Eye (tissue), 1 donor: Measurements from ENCODE around the gene OSBPL3.
"Not testable (repeated sequence)": the region's sequence is repeated elsewhere in the genome, so short reads cannot be mapped to it uniquely, and the experiment has no call there.

Experiments used
- DNase-seq: peaks from one replicate; pipeline ENCODE4 v3.0.0-alpha.2; 2015

The OSBPL3 gene

DNA sequence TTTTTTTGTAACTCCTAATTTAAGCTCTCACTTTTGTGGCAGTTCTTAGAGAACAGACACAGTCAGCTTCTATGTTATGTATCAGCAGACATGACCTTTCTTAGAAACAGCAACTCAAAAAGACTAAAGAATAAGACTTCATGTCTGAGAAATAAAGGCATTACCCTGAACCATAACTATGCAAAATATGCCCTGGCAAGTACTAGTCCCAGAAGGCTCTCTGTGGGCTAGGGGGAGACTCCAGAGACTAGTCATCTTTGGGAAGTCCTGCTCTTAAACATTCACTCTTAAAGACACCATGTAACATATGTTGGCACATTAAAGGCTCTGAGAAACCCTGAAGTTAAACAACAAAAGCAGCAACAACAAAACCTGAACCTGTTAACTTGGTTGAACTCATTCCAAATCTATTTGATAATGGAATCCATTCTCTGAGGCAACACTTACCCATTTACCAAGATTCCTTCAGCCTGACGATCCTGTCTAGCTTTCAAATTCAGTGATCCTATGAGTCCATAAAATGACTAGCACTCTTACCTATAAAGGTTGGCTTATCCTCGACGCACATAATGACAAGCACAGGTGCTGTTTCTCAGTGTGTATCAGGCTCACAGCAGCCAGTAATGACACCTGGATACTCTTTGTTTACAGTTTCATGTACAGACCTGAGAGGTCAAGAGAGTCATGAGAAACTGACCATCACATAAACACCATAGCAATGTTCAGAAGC lies 62.3 kb downstream of the OSBPL3 start:
- no peak for DNase-seq

DNA sequence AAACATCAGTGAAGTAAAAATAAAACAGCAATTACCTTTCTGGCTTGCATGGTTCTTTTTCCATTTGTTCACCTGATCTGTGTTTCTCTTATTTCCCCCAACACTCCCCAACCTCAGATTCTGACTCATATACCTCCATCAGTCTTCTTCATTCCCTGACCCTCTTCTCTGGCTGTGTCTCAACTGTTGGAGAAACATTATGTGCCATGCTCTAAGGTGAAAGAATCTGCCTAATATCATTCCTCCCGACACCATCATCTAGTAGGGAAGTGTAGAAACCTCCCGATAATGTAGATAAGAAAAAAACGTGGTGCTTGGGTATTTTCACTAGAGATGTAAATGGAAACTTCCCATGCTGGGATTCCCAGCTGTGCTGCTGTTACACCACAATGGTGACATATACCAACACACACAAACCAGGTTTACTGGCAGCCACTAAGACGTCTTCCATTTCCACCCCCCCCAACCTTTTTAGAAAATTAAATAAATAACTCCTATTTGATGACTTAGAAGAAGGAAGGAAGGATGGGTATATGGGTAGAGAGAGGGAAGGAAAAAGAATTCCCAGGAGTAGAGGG lies 63.4 kb downstream of the OSBPL3 start:
- DNase-seq: no peak

DNA sequence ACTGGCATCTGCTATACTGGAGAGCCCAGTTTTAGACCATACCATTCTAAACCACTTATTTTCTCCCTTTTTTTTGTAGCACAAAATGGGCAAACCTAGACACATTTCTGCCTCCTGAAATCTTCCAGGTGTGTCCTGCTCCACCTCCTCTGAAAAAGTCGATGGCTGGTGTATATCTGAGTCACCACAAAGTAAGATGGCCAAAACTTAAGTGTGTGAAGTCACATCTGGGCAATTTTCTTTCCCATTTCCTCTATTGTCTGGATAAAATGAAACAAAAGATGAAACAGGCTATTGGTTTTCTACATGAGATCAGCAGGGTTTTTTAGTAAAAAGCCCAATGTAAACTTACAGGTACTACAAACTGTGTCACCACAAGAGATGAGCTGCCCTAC lies 65.5 kb downstream of the OSBPL3 start:
- no peak for DNase-seq

DNA sequence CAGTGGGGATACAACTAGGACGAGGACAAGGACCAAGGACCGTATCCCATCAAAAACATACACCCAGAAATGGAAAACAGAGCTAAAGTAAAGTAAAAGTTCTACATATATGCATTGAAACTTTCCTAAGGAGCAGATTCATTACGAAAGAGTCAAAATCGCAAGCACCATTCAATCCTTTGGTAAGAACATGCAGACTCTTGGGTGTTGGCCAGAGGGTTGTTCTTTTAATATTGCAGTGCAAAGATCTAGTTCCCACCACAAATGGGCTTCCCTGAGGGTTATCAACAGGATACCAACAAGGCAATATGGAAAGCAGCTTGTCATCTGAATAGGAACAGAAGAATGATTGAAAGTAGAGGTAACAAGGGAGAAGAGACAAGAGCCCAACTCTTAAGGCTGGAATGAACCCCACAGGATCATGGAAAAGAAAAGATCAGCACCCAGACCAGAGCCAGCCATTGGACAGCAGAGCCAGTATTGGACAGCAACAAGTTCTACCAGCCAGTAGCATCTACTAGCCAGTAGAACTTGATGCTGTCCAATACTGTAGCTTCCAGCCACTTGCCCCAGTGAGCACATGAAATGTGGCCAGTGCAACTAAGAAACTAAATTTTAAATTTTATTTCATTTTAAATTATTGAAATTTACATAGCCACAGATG lies 66.0 kb downstream of the OSBPL3 start:
- no peak for DNase-seq

DNA sequence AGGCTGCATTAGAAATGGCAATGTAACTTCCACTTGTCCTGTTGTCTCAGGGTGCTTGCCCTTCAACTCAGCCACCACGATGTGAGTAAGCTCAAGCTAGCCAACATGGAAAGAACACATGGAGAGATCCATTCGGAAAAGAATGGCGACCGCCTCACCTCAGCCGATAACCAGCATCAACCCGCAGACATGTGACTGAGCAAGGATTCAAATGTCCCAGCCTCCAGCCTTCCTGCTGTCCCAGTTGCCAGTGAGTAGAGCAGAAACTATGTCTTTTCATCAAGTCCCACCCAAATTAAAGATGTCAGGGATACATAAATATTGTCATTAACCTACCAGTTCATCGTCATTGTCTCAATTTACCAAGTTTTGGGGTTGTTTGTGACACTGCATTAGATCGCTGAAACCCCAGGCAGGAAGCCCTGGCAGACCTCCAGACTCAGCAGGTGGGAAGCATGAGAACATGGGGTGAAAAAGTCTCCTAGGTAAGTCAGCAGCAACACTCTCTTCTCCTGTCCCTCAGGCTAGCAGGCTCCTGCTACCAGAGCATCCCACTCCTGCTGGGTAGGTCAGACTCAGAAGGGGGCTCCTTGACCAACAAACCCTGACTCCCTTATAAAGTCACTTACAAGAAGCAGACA lies 67.0 kb downstream of the OSBPL3 start:
- DNase-seq: no peak

DNA sequence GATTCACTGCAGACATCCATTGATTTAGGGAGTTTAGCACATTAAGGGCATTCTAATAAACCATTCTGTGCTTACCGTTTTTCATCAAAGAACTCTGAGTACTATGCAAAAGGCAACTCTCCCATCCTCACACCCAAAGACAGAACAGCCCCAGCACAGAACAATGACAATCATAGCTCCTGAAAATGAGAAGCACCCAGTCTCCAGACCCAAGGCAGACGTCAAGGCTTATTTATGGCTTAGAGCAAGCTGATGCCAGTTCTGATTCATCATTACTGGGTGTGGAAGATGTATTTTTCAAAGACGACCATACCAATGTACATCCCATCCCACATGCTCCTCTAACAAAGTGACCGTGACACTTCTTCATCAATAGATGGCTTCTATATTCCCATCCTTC lies 67.6 kb downstream of the OSBPL3 start:
- DNase-seq: no peak

DNA sequence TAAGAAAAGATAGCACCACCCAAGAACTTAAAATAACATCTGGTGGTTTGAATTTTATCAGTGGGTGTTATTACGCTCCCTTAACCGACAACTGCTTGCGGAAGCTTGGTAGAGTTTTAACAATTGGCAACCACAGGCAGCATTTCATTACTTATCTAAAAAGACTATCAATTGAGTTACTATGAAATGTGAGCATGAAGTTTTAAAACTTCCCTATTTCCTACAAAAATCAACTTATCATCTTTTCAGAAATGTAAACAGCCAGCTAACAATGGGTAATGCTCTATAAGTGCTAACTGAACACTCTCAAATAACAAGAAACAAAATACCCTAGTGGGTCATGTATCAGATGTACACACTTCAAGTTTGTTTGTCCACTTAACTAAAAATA lies 68.8 kb downstream of the OSBPL3 start:
- no peak for DNase-seq

DNA sequence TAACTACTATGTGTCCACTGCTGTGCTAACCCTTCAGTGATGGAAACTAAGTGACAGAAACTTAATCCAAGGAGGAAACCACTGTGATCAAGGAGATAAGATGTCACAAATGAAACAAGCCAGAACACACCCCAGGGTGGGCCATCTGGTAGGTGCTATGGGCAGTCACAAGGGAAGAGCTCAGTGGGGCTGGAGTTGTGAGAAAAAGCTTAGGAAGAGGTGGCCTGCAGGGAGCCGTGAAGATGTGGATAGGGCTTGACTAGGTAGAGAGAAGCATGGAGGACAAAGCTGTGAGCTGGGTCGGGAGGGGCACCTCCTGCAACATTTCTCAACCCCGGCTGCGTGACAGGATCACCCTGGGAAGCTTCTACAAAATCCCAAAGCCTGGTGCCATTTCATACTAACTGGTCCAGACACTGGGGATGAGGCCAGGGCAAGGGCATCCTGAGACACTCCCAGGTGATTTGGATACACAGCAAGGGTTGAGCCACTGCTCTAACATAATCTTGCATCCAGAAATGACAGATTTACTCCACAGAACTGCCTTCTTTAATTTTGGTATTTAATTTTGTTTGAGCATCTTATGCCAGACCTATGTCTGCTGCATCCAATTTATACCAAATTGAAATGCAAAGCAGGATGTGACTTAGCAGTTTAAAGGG lies 69.3 kb downstream of the OSBPL3 start:
- DNase-seq: no peak

DNA sequence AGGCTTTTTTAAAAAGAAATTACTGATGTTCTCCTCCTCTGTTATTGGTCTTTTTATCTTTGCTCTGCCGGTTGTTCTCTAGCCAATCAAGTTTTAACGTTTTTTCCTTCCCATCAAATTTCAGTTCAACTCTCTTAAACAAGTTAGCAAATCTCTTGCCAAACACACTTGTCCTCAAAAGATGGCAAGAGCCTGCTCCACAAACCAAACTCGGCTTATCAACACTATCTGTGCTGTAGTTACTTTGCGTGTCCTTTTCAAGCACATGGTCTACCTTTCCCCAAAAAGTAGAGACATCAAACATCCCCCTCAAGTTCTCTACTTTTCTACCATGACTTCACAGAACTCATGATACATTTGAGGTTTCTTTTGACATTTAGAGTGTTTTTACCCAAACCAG lies 71.3 kb downstream of the OSBPL3 start:
- DNase-seq: no peak

DNA sequence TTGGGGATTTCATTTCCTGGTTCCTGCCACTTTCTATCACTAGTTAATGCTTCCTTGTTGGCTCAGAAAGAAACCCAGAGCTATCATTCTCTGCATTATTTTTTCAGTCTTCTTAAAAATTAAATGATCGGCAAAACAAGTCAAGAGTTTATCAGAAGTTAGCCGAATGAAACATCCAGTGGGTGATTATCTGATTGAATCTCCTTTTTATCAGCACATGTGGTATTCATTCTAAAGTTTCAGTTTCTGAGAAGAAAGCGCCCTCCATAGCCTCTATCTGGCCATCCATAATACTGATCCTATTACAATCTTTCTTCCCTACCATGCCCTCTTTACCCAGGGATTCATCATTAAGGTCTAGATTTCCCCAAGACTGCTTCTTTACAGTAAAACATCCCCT lies 71.8 kb downstream of the OSBPL3 start:
- DNase-seq: no peak

DNA sequence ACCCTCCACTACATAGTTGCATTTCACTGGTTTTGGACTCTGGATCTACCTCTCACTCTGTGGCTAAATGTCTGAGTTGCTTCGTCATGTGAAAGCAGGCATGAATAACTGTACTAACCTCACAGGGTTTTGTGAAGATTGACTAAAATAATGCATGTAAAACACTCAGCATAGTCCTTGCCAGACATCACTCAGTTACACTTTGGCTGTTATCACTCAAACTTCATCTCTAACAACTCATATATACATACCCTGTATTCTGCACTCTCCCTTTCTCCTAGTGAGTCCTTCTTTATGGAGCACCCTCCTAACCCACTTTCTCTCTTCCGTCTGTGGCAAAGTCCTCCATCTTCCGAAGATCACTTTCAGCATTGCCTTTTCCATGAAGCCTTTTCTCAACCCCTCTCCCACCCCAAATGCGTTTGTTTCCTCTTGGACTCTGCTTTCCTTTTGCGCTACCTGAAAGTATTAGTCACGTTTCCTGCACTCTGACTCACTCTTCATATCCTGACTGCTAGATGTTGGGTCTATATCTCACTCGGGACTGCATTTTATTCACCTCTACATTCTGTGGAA lies 72.6 kb downstream of the OSBPL3 start:
- DNase-seq: no peak

DNA sequence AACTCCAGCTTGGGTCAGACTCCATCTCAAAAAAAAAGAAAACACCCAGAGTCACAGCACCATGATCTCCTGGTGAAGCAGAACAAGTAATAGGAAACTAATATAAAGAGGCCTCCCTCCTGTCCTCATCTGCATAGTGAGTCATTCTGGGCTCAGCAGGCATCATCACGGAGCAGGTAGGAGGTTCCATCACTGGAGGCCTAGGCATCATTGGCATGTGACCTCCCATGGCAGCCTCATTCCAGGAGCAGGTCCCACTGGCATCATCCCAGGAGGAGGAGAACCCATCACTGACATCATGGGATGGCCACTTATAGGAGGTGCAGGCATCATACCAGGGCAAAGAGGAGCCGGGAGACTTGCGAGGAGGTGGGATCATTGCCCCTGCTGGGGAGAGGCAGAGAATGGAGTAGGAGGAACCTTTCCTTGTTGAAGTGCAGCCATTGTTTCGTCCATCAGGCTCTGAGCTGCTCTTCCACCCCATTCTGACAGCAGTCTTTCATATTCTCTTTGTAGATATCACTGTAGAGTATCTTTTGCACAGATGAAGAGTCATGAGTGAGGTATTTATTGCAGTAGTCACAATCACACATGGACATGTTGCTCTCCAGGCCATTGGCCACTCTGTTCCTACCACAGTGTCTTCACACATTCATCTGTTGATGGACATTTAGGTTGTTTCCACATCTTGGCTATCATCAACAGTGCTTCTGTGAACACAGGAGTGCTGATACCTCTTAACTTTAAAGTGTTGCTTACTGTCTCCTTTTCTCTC lies 73.8 kb downstream of the OSBPL3 start:
- no peak for DNase-seq

DNA sequence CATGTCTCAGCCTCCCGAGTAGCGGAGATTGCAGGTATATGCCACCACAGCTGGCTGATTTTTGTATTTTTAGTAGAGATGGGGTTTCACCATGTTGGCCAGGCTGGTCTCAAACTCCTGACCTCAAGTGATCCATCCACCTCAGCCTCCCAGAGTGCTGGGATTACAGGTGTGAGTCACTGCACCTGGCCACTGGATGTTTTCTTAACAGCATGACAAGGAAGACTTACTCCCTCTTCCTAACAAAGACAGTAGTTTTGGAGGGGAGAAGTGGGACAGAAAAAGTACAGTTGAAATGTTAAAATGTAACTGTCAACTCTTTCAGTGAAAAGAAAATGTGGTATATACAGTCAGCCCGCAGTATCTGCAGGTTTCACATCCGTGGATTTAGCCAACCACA lies 76.0 kb downstream of the OSBPL3 start:
- not testable (repeated sequence) for DNase-seq

DNA sequence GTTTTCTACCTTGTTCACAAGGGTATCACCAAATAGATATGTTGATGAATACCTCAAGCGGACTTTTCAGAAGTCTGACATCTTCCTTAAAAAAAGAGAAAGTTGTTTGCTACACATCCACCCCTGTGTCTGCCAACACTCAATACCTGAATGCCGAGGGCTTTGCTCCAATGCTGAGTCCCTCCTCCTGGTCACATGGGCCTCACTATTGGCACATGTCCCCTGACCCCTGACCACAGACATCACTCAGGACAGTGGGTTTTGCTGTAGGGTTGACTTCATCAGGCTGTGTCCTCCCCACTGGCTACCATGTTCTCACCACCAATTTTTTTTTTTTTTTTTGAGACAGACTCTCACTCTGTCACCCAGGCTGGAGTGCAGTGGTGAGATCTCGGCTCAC lies 76.4 kb downstream of the OSBPL3 start:
- no peak for DNase-seq

DNA sequence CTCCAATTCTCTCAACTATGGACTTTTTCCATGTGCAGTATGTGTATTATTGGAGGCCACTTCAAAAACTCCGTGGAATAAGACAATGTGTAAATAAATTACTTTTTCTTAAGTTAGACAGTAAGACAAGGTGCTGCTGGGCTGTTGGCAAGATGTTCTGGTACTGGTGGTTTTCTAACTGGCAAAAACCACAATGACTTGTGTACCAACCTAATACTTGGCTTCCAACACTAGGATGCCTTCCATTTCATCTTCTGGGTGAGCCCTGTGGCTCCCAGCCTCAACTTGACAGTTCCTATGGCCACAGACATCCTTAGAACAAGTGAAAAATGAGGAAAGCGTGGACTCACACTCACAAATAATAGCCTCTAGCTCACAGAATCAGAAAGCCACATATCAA lies 77.0 kb downstream of the OSBPL3 start:
- DNase-seq: no peak

DNA sequence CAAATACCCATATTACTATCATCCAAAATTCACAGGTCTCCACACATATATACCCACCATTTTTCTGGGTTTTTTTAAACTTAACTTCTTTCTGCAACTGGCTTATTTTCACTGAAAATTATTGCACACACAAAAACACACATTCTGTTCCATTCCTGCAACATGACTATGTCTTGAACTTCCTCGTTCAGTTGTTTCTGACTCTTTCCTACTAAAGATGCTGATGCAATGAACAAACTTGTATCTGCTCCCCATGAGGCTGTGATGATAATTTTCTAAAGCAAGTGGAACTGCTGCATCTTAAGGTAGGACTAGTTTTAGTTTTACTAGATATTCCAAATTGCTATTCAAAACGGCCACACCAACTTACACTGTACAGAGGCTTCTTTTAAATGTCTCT lies 77.7 kb downstream of the OSBPL3 start:
- DNase-seq: no peak

DNA sequence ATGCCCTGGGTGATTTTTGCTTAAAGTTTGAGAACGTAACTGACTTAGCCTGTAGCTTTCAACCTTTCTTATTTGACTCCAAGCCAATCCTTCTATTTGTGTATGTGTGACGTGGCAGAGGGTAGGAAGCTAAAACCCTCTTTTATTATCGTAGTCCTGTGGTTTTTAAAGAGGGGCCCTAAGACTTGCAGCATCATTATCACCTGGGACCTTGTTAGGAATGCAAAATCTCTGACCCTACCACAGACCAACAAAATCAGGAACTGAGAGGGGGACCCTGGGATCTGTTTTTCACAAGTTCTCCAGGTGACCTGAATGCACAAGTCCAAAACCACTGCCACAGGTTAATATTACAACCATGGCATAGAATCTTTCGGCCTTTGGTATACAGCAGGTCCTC lies 80.1 kb downstream of the OSBPL3 start:
- DNase-seq: no peak

DNA sequence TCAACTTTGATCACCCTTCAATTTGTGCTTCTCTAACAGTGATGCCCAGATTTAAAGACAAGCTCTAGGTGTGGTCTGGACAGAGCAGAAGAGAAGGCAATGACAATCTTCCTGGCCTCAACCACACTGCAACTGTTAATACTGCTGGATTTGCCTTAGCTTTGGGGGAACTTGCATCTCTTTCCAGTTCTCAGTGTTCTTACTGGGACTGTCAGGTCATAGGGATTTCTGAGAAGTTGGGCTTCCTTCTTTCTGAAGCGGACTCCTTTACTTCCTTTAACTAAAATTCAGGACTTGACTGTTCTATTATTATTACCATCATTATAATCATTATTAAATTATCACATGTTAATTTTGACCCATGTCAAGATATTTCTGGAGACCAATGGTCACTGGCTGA lies 80.8 kb downstream of the OSBPL3 start:
- DNase-seq: no peak

DNA sequence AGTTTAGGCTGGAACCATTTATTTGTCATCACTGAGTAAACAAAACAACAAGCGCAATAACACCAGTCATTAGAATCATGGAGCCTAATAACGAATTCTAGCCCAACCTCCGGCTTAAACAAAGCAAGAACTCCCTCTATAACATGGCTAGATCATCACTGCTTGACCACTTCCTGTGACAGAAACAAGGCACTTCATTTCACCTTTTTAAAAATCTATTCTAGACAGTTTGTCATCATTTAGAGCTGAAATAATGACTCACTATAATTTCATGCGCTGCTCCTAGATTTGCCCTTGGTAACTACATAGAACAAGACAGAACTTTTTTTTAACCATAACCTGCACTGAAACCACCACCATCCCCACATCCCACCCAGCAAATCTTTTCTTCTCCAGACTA lies 81.3 kb downstream of the OSBPL3 start:
- no peak for DNase-seq

DNA sequence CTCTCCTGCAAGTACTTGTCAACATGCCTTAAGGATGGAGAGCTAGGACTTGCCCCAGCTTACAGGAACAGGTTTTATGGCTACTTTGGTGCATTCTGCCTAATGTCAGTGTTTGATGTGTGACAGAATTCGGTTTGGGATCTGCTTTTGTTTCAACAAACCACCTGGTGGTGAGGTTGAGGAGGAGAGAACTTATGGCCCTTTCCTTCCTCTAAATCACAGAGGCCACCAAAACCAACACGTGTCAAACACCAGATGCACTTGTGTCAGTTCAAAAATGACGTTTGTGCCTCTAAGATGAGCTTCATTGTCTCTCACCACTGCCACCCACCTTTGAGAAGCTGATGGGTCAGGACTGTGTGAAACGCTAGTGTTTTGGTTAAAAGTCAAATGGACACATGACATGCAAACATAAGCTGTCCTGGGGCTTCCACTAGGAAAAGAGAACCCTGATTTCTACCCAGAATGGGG lies 83.9 kb downstream of the OSBPL3 start:
- no peak for DNase-seq

DNA sequence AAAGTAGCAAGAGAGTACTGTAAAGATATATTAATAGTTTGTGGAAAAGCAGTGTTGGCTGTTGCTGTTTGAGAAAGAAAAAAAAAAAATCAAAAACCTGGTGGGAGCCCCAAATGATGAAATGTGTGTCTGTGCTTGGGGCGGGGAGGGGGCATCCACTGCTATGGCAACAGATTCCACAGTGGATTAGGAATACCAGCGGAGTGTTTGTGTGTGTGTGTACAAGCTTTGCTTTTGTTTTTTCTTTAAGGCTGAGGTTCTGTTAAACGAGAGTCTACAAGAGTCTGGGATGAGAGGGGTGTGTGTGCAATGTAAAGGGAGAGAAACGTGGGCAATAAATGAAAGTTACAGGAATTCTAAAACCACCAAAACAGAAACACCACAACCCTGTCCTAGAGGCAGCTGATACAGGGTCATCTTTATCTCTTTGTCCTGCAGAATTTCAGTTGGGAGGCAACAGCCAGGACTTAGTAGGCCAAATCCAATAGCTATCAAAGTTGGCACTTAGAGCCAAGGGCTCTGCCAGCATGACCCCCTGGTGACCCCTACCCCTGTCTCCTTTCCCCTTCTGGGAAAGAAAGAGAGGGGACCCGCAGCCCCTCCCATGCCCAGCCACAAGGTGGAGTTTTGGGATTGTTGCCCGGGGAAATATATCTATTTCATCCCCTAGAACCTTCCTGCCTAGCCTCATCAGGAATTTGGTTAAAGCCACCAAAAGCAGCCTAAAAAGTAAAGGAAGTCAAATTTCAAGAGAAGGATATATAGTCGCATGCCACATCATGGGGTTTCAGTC lies 85.4 kb downstream of the OSBPL3 start:
- DNase-seq: peak; percentile 14
